ENCODE measurements around the gene ZCCHC4.

ZCCHC4 gene

DNA sequence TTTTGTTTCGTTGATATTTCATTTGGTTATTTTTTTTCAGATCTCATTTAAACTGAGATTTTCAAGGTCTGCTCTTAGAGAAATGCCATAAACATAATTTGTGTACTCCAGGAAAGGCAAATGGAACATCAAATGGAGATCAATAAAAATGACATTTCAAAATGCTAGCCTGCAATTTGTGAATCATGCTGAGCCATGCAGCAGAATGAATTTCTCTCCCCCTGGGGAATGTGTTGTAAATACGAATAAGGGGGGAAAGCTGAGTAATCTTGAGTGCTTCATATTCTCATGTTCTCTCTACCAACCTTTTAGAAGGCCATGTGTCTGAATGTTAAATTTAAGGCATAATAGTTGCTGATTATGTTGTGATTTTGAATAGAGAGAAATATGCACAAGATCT is 7.8 kb downstream of the ZCCHC4 start:
- TF ChIP-seq ZNF366 (tag by site-specific recombination; conservative IDR thresholded peaks at IDR 0.05), result no peak
- TF ChIP-seq, protein P1, sequence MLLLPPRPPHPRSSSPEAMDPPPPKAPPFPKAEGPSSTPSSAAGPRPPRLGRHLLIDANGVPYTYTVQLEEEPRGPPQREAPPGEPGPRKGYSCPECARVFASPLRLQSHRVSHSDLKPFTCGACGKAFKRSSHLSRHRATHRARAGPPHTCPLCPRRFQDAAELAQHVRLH (tag by site-specific recombination; IDR thresholded peaks at IDR 0.05), result no peak
- TF ChIP-seq ELK4 (IDR thresholded peaks at IDR 0.05; ENCODE audit: borderline replicate concordance, low read depth, low read length), result no peak
- no peak for TF ChIP-seq ZNF776 (tag by site-specific recombination; IDR thresholded peaks at IDR 0.05; ENCODE audit: borderline replicate concordance)
- no peak for TF ChIP-seq ZBTB17 (tag by site-specific recombination; IDR thresholded peaks at IDR 0.05)
- no peak for TF ChIP-seq ZBTB21 (tag by site-specific recombination; IDR thresholded peaks at IDR 0.05)
- no peak for TF ChIP-seq ZBTB49 (tag by site-specific recombination; IDR thresholded peaks at IDR 0.05; ENCODE audit: low read depth)
- TF ChIP-seq ZNF777 (tag by site-specific recombination; IDR thresholded peaks at IDR 0.05; ENCODE audit: borderline replicate concordance), result no peak
- no peak for TF ChIP-seq ZNF311 (tag by site-specific recombination; IDR thresholded peaks at IDR 0.05; ENCODE audit: borderline replicate concordance)
- TF ChIP-seq ZBTB48 (tag by site-specific recombination; IDR thresholded peaks at IDR 0.05), result no peak
- TF ChIP-seq ZNF274 (IDR thresholded peaks at IDR 0.05; ENCODE audit: low read length), result no peak
- TF ChIP-seq ZNF274 (tag by site-specific recombination; IDR thresholded peaks at IDR 0.05; ENCODE audit: borderline replicate concordance), result no peak
- TF ChIP-seq MZF1 (tag by site-specific recombination; IDR thresholded peaks at IDR 0.05; ENCODE audit: borderline replicate concordance), result no peak
- no peak for TF ChIP-seq ZNF510 (tag by site-specific recombination; IDR thresholded peaks at IDR 0.05; ENCODE audit: insufficient replicate concordance)
- TF ChIP-seq REST (tag by site-specific recombination; IDR thresholded peaks at IDR 0.05), result no peak
- TF ChIP-seq SCRT1 (tag by site-specific recombination; IDR thresholded peaks at IDR 0.05; ENCODE audit: borderline replicate concordance), result no peak
- no peak for TF ChIP-seq KLF10 (tag by site-specific recombination; IDR thresholded peaks at IDR 0.05)
- TF ChIP-seq PRDM1 (tag by site-specific recombination; IDR thresholded peaks at IDR 0.05), result no peak
- no peak for TF ChIP-seq ZNF561 (tag by site-specific recombination; IDR thresholded peaks at IDR 0.05; ENCODE audit: borderline replicate concordance)
- TF ChIP-seq ZNF585B (tag by site-specific recombination; IDR thresholded peaks at IDR 0.05), result no peak
- Histone ChIP-seq H3K27ac (ENCODE audit: extremely low read depth, low read depth, low read length) (no peak overlapping the region), H3K4me1 (ENCODE audit: control insufficient read depth, insufficient read depth, low read length) (no peaks in the 10 kb centered on the region), H3K9me3 (ENCODE audit: control insufficient read depth, insufficient read depth, low read depth, low read length) (no peaks in the 10 kb centered on the region), H3K4me3 (ENCODE audit: low read depth, low read length) (no peak overlapping the region), H3K36me3 (ENCODE audit: control insufficient read depth in 2 of 2, insufficient read depth in 1 of 2, low read length in 2 of 2) (peaks cover 5 to 24% of the 10 kb centered on the region in 2 experiments)
- ChIA-PET POLR2A (no interaction called here), CTCF (no interaction called here)
